ENCODE measurements around the gene DCTD.

- TF ChIP-seq POLR2AphosphoS5 (IDR thresholded peaks at IDR 0.05; ENCODE audit: low read depth, low read length), result no peak
- TF ChIP-seq POLR2A (IDR thresholded peaks at IDR 0.05; ENCODE audit: low read depth, low read length), result no peak
These were observed 12.1 kb downstream of the DCTD start for GRCh38 chr4:182905038-182905437.
